K562 (cell line): ENCODE data around the gene LEO1. TPM values are rescaled to one million over a fixed set of nuclear protein-coding genes. Genes with fewer than 3 reads are reported as not detected.

Experiments used
- ARID3B ChIP-seq: fragments of 250-450 bp; sonication (Bioruptor Pico); IDR thresholded peaks from 2 replicates; pipeline ENCODE4 v1.4.0; 2020; ENCODE audit warnings: borderline replicate concordance
- ATF3 ChIP-seq, 2 experiments: fragments of 450-650 bp in 1 of 2; sonication (generic) in 1 of 2; formaldehyde crosslinking in 1 of 2; IDR thresholded peaks in 1 of 2; conservative IDR thresholded peaks in 1 of 2; 2 replicates each; pipeline versions ENCODE4 v1.6.1 to v1.8.1; 2016 to 2023; ENCODE audit warnings: mild to moderate bottlenecking in 2 of 2, moderate library complexity in 2 of 2, inconsistent platforms in 1 of 2, missing genetic modification reagents in 1 of 2
- CBX1 ChIP-seq: sonication (generic); IDR thresholded peaks from 2 replicates; pipeline ENCODE4 v1.6.1; 2016; ENCODE audit warnings: antibody characterized with exemption, low read depth, mild to moderate bottlenecking
- ETV6 ChIP-seq, 3 experiments: fragments of 150-350 bp in 1 of 3; sonication (generic) in 1 of 3; formaldehyde crosslinking in 1 of 3; IDR thresholded peaks; 2 replicates each; pipeline versions ENCODE4 v1.6.1 to v1.8.0; 2014 to 2022; ENCODE audit warnings: borderline replicate concordance in 2 of 3, low read depth in 2 of 3, antibody characterized with exemption in 1 of 3, low read length in 1 of 3, mild to moderate bottlenecking in 1 of 3, missing genetic modification reagents in 1 of 3
- HMG20A ChIP-seq: fragments of 450-650 bp; formaldehyde crosslinking; conservative IDR thresholded peaks from 2 replicates; pipeline ENCODE4 v1.4.0; 2020; ENCODE audit warnings: mild to moderate bottlenecking, mixed read lengths
- JUND ChIP-seq, 2 experiments: IDR thresholded peaks; 2 replicates in 1 of 2; 3 replicates in 1 of 2; pipeline ENCODE4 v1.6.1; 2011; ENCODE audit warnings: borderline replicate concordance in 2 of 2, low read depth in 2 of 2, low read length in 2 of 2, improper control_type of control experiment in 1 of 2, missing biosample characterization in 1 of 2, missing genetic modification characterization in 1 of 2, missing genetic modification reagents in 1 of 2
- MAFF ChIP-seq: IDR thresholded peaks from 2 replicates; pipeline ENCODE4 v1.6.1; 2012; ENCODE audit warnings: low read length, improper control_type of control experiment
- MAFG ChIP-seq: fragments of 450-650 bp; conservative IDR thresholded peaks from 2 replicates; pipeline ENCODE4 v1.6.1; 2016; ENCODE audit warnings: missing genetic modification characterization, missing compliant biosample characterization
- MTA3 ChIP-seq: fragments of 450-650 bp; formaldehyde crosslinking; IDR thresholded peaks from 2 replicates; pipeline ENCODE4 v1.6.1; 2017; ENCODE audit warnings: mild to moderate bottlenecking, borderline replicate concordance
- PTRF ChIP-seq: fragments of 450-650 bp; IDR thresholded peaks from 2 replicates; pipeline ENCODE4 v1.6.1; 2016; ENCODE audit warnings: mild to moderate bottlenecking, missing genetic modification characterization, missing compliant biosample characterization
- RBFOX2 ChIP-seq: fragments of 200-400 bp; formaldehyde crosslinking; IDR thresholded peaks from 2 replicates; pipeline ENCODE4 v1.6.1; 2017; ENCODE audit warnings: low read depth, mild to moderate bottlenecking, low read length, moderate library complexity
- TCF15 ChIP-seq: fragments of 250-450 bp; sonication (Bioruptor Pico); IDR thresholded peaks from 2 replicates; pipeline ENCODE4 v1.8.0; 2022; ENCODE audit warnings: moderate library complexity, mild to moderate bottlenecking, inconsistent platforms
- TCF3 ChIP-seq: sonication (generic); formaldehyde crosslinking; IDR thresholded peaks from 2 replicates; pipeline ENCODE4 v1.4.0; 2020; ENCODE audit warnings: mild to moderate bottlenecking, missing genetic modification reagents
- XRCC3 ChIP-seq: fragments of 450-650 bp; IDR thresholded peaks from 2 replicates; pipeline ENCODE4 v1.6.1; 2017; ENCODE audit warnings: mild to moderate bottlenecking, moderate library complexity
- ZBTB5 ChIP-seq: fragments of 450-650 bp; IDR thresholded peaks from 2 replicates; pipeline ENCODE4 v1.6.1; 2017; ENCODE audit warnings: antibody characterized with exemption
- ZKSCAN8 ChIP-seq: fragments of 200-800 bp; sonication (Bioruptor generic); IDR thresholded peaks from 2 replicates; pipeline ENCODE4 v1.6.1; 2016; ENCODE audit warnings: missing genetic modification characterization, missing compliant biosample characterization
- ZNF263 ChIP-seq: sonication (generic); formaldehyde crosslinking; IDR thresholded peaks from 2 replicates; pipeline ENCODE4 v1.8.0; 2022; ENCODE audit warnings: mild to moderate bottlenecking, missing genetic modification reagents, borderline replicate concordance
- ZNF431 ChIP-seq: sonication (generic); formaldehyde crosslinking; IDR thresholded peaks from 2 replicates; pipeline ENCODE4 v1.8.0; 2022; ENCODE audit warnings: mild to moderate bottlenecking, missing genetic modification reagents
- ZNF668 ChIP-seq: fragments of 250-450 bp; sonication (Bioruptor Pico); IDR thresholded peaks from 2 replicates; pipeline ENCODE4 v1.8.0; 2022; ENCODE audit warnings: mild to moderate bottlenecking, inconsistent platforms
- polyA plus RNA-seq, 8 experiments: library from polyadenylated mRNA; depleted of rRNA in 4 of 8; stranded (reverse) in 5 of 8; unstranded in 3 of 8; fragments of >200 nt; fragmentation: Nextera tagmentation in 2 of 8; fragmentation: Illumina TruSeq in 1 of 8; extraction: Ambion mirVana in 2 of 8; extraction: Trizol in 1 of 8; gene quantifications; 2 replicates each; pipeline versions ENCODE4 v1.2.1 to v1.2.3, GENCODE V29; 2011 to 2014; ENCODE audit warnings: inconsistent platforms in 1 of 8, missing spikeins in 1 of 8
- total RNA-seq, 7 experiments: library from RNA; depleted of rRNA in 6 of 7; stranded (reverse); fragments of >200 nt in 6 of 7; fragmentation: Illumina TruSeq in 2 of 7; extraction: Trizol in 2 of 7; gene quantifications; 2 replicates each; pipeline versions ENCODE4 v1.2.1 to v1.2.3, GENCODE V29; 2011 to 2021; ENCODE audit warnings: low replicate concordance in 1 of 7

Gene LEO1
- total and polyA plus RNA-seq, 9 of the 15 experiments (the other 6 are each of a cell fraction or from before 2014, with no cell fraction given): 8.4 to 48.3 (median 37.9) TPM

GRCh38 chr15:51971375-51972133 lies at the start of gene LEO1 (continued):
- no peak for TF ChIP-seq ZBTB5
- TF ChIP-seq ZNF431 (CRISPR knock-in tag): 0 out of 2 replicates have a peak, but pooled peaks have one; percentile 55
- no peak for TF ChIP-seq MAFF
- TF ChIP-seq CBX1: no peak
- 0 out of 2 replicates have a peak, but pooled peaks have one; percentile 15 for TF ChIP-seq JUND (IDR thresholded peaks at IDR 0.05; ENCODE audit: borderline replicate concordance, low read depth, low read length)
- no peak; the same call in 2 of the 3 replicates for TF ChIP-seq JUND (tag; IDR thresholded peaks at IDR 0.05; ENCODE audit: borderline replicate concordance, low read depth, low read length)
- TF ChIP-seq TCF3 (CRISPR knock-in tag): no peak
- peak; percentile 72; the same call in 1 of the 2 replicates for TF ChIP-seq ZNF263 (CRISPR knock-in tag)
- peak; percentile 96 for TF ChIP-seq MTA3
- TF ChIP-seq ETV6 (IDR thresholded peaks at IDR 0.05; ENCODE audit: borderline replicate concordance in 1 of 2, low read depth in 2 of 2, low read length in 1 of 2): no peak
- TF ChIP-seq ETV6 (CRISPR knock-in tag; IDR thresholded peaks at IDR 0.05; ENCODE audit: borderline replicate concordance): peak; percentile 58; the same call in 1 of the 2 replicates
- TF ChIP-seq RBFOX2: peak; percentile 92
- TF ChIP-seq PTRF (tag): no peak
- TF ChIP-seq MAFG (tag): no peak
- TF ChIP-seq XRCC3: no peak
- no peak for TF ChIP-seq ARID3B
- TF ChIP-seq ZNF668 (CRISPR knock-in tag): no peak
- no peak for TF ChIP-seq HMG20A (CRISPR knock-in tag)
- no peak for TF ChIP-seq ATF3 (IDR thresholded peaks at IDR 0.05)
- 0 out of 2 replicates have a peak, but pooled peaks have one; percentile 16 for TF ChIP-seq ATF3 (CRISPR knock-in tag; conservative IDR thresholded peaks at IDR 0.05)
- no peak for TF ChIP-seq ZKSCAN8
- no peak for TF ChIP-seq TCF15 (CRISPR knock-in tag)
